Globus pallidus (tissue), 1 donor: ENCODE data around the gene KDM4B.
"Not testable (repeated sequence)": the region's sequence is repeated elsewhere in the genome, so short reads cannot be mapped to it uniquely, and the experiment has no call there.

ENCODE experiments used
- DNase-seq: peaks from one replicate; pipeline ENCODE4 v3.0.0-alpha.2; 2015; ENCODE audit warnings: low spot score

The KDM4B gene

GRCh38 chr19:5173993-5174392, 205.1 kb downstream of the KDM4B start:
- DNase-seq: no peak

- no peak for DNase-seq
These were observed 209.0 kb downstream of the KDM4B start for GRCh38 chr19:5177745-5178450.

- no peak for DNase-seq
These were observed 209.9 kb downstream of the KDM4B start for GRCh38 chr19:5178841-5179240.

- DNase-seq: no peak
These were observed 210.3 kb downstream of the KDM4B start for GRCh38 chr19:5179256-5179655.

- no peak for DNase-seq
These were observed 212.4 kb downstream of the KDM4B start for GRCh38 chr19:5181329-5181728.

- DNase-seq: no peak
These were observed 213.8 kb downstream of the KDM4B start for GRCh38 chr19:5182751-5183150.

GRCh38 chr19:5183616-5184015, 214.7 kb downstream of the KDM4B start:
- DNase-seq: no peak

- no peak for DNase-seq
These were observed 216.0 kb downstream of the KDM4B start for GRCh38 chr19:5184930-5185329.

GRCh38 chr19:5186293-5187050, 217.6 kb downstream of the KDM4B start:
- DNase-seq: no peak

- no peak for DNase-seq
These were observed 219.8 kb downstream of the KDM4B start for GRCh38 chr19:5188548-5189317.

GRCh38 chr19:5189318-5189607, 220.3 kb downstream of the KDM4B start:
- DNase-seq: no peak

- no peak for DNase-seq
These were observed 222.2 kb downstream of the KDM4B start for GRCh38 chr19:5191091-5191490.

- no peak for DNase-seq
These were observed 223.7 kb downstream of the KDM4B start for GRCh38 chr19:5192568-5192967.

- DNase-seq: peak; percentile 35
These were observed 224.3 kb downstream of the KDM4B start for GRCh38 chr19:5193192-5193591.

- DNase-seq: no peak
These were observed 225.7 kb downstream of the KDM4B start for GRCh38 chr19:5194641-5195040.

- DNase-seq: not testable (repeated sequence)
These were observed 226.7 kb downstream of the KDM4B start for GRCh38 chr19:5195587-5195986.

- DNase-seq: no peak
These were observed 227.9 kb downstream of the KDM4B start for GRCh38 chr19:5196832-5197231.

- no peak for DNase-seq
These were observed 231.9 kb downstream of the KDM4B start for GRCh38 chr19:5200844-5201243.

GRCh38 chr19:5202553-5202952, 233.6 kb downstream of the KDM4B start:
- DNase-seq: no peak
